H1 (cell line): ENCODE data around the gene IL1A. TPM values are rescaled to one million over a fixed set of nuclear protein-coding genes. Genes with fewer than 3 reads are reported as not detected.

Source experiments
- CTCF ChIA-PET: fragments of 300-600 bp; sonication (Branson Sonifier 250); formaldehyde crosslinking; loops from one replicate; lab custom pipeline; 2021; ENCODE audit not compliant: partially characterized antibody; lab: Charles Lee
- POLR2A ChIA-PET: fragments of 300-600 bp; sonication (Branson Sonifier 250); formaldehyde crosslinking; loops from one replicate; lab custom pipeline; 2021; ENCODE audit warnings: inconsistent platforms; ENCODE audit not compliant: partially characterized antibody; lab: Charles Lee
- DNase-seq, 2 experiments: peaks; one replicate each; pipeline versions ENCODE4 v3.0.0 to v3.0.0-alpha.2; 2010 to 2022; ENCODE audit warnings: low spot score in 2 of 2, low read depth in 1 of 2, mixed read lengths in 1 of 2
- FAIRE-seq: peaks from 2 replicates; lab custom pipeline; 2011; peaks lifted over from hg19 to GRCh38; lab: Jason Lieb, UNC
- H2AFZ ChIP-seq: 2 replicates; pipeline ENCODE4 v1.8.1; 2012; ENCODE audit warnings: low read length, inconsistent platforms
- H2AK5ac ChIP-seq: 2 replicates; pipeline ENCODE4 v1.6.1; 2013; ENCODE audit warnings: low read depth, low read length
- H2BK120ac ChIP-seq: replicated peaks from 2 replicates; pipeline ENCODE3; 2013; ENCODE audit warnings: low read depth, low read length, inconsistent platforms
- H2BK12ac ChIP-seq: 2 replicates; pipeline ENCODE4 v1.6.1; 2013; ENCODE audit warnings: low read depth, low read length
- H2BK15ac ChIP-seq: 2 replicates; pipeline ENCODE4 v1.6.1; 2013; ENCODE audit warnings: low read length
- H2BK20ac ChIP-seq: 2 replicates; pipeline ENCODE4 v1.6.1; 2013; ENCODE audit warnings: low read length
- H2BK5ac ChIP-seq: 2 replicates; pipeline ENCODE4 v1.6.1; 2013; ENCODE audit warnings: low read depth, low read length
- H3K14ac ChIP-seq: 2 replicates; pipeline ENCODE4 v1.6.1; 2013; ENCODE audit warnings: inconsistent platforms; ENCODE audit not compliant: insufficient read length
- H3K18ac ChIP-seq: 2 replicates; pipeline ENCODE4 v1.6.1; 2013; ENCODE audit warnings: low read length; ENCODE audit errors: extremely low read depth
- H3K23ac ChIP-seq: 2 replicates; pipeline ENCODE4 v1.6.1; 2013; ENCODE audit warnings: inconsistent platforms; ENCODE audit not compliant: insufficient read length
- H3K23me2 ChIP-seq: 2 replicates; pipeline ENCODE4 v1.6.1; 2013; ENCODE audit warnings: low read depth, low read length
- H3K27ac ChIP-seq: 2 replicates; pipeline ENCODE4 v1.6.1; 2011; ENCODE audit warnings: low read depth, low read length, inconsistent platforms
- H3K27me3 ChIP-seq, 4 experiments: replicated peaks in 1 of 4; 1 replicate in 1 of 4; 2 replicates in 3 of 4; pipeline versions ENCODE4 v1.6.1 to v1.8.1; 2011 to 2013; ENCODE audit warnings: low read length in 3 of 4, mild to moderate bottlenecking in 3 of 4, inconsistent platforms in 2 of 4, mixed read lengths in 2 of 4, moderate library complexity in 1 of 4; ENCODE audit not compliant: control insufficient read depth in 3 of 4, insufficient read depth in 3 of 4; ENCODE audit errors: extremely low read depth in 1 of 4
- H3K36me3 ChIP-seq, 4 experiments: 2 replicates each; pipeline versions ENCODE4 v1.6.1 to v1.8.1; 2011 to 2013; ENCODE audit warnings: mild to moderate bottlenecking in 4 of 4, low read length in 3 of 4, moderate library complexity in 2 of 4, control low read depth in 1 of 4, inconsistent platforms in 1 of 4; ENCODE audit not compliant: insufficient read depth in 4 of 4, control insufficient read depth in 2 of 4
- H3K4ac ChIP-seq: replicated peaks from 2 replicates; pipeline ENCODE3; 2013; ENCODE audit warnings: low read length, low read depth, mixed read lengths, inconsistent platforms; ENCODE audit not compliant: insufficient read length
- H3K4me1 ChIP-seq, 4 experiments: replicated peaks in 1 of 4; 1 replicate in 1 of 4; 2 replicates in 3 of 4; pipeline versions ENCODE4 v1.6.1 to v1.8.1; 2011 to 2013; ENCODE audit warnings: low read length in 3 of 4, inconsistent platforms in 2 of 4, mixed read lengths in 1 of 4; ENCODE audit not compliant: insufficient read depth in 4 of 4, control insufficient read depth in 3 of 4
- H3K4me2 ChIP-seq, 2 experiments: 2 replicates each; pipeline versions ENCODE4 v1.6.1 to v1.8.1; 2011 to 2013; ENCODE audit warnings: low read depth in 2 of 2, low read length in 2 of 2, control low read depth in 1 of 2, inconsistent platforms in 1 of 2, mild to moderate bottlenecking in 1 of 2; ENCODE audit not compliant: insufficient read depth in 1 of 2
- H3K4me3 ChIP-seq, 4 experiments: fragments of 200-600, 300-600 bp in 1 of 4; sonication (generic), shearing (Covaris generic), sonication (Bioruptor Twin) in 1 of 4; 2 replicates each; pipeline versions ENCODE4 v1.5.1 to v1.8.1; 2011 to 2016; ENCODE audit warnings: low read length in 4 of 4, low read depth in 3 of 4, control low read depth in 2 of 4, inconsistent platforms in 2 of 4, mild to moderate bottlenecking in 2 of 4, mixed read lengths in 1 of 4, moderate library complexity in 1 of 4; ENCODE audit not compliant: insufficient read depth in 2 of 4; ENCODE audit errors: extremely low read depth in 1 of 4
- H3K56ac ChIP-seq: replicated peaks from 2 replicates; pipeline ENCODE3; 2013; ENCODE audit warnings: low read depth, mild to moderate bottlenecking, mixed read lengths, low read length, inconsistent platforms; ENCODE audit not compliant: insufficient read length
- H3K79me1 ChIP-seq: 2 replicates; pipeline ENCODE4 v1.6.1; 2013; ENCODE audit warnings: low read depth, low read length, control low read depth
- H3K79me2 ChIP-seq, 2 experiments: 2 replicates each; pipeline versions ENCODE4 v1.6.1 to v1.8.1; 2012 to 2013; ENCODE audit warnings: low read length in 2 of 2, mild to moderate bottlenecking in 2 of 2, inconsistent platforms in 1 of 2; ENCODE audit not compliant: insufficient read depth in 2 of 2, control insufficient read depth in 1 of 2
- H3K9ac ChIP-seq, 4 experiments: replicated peaks in 1 of 4; 1 replicate in 1 of 4; 2 replicates in 3 of 4; pipeline versions ENCODE4 v1.6.1 to v1.8.1; 2011 to 2013; ENCODE audit warnings: low read depth in 3 of 4, low read length in 3 of 4, control low read depth in 2 of 4, mild to moderate bottlenecking in 2 of 4, moderate library complexity in 2 of 4, inconsistent platforms in 1 of 4; ENCODE audit errors: extremely low read depth in 1 of 4
- H3K9me3 ChIP-seq, 2 experiments: 2 replicates each; pipeline versions ENCODE4 v1.6.1 to v1.8.1; 2012 to 2013; ENCODE audit warnings: mild to moderate bottlenecking in 2 of 2, moderate library complexity in 2 of 2, control low read depth in 1 of 2, inconsistent platforms in 1 of 2, low read depth in 1 of 2, low read length in 1 of 2, mixed read lengths in 1 of 2; ENCODE audit not compliant: insufficient read depth in 2 of 2
- H4K20me1 ChIP-seq, 2 experiments: replicated peaks in 1 of 2; 2 replicates each; pipeline versions ENCODE3 to v1.8.1; 2011 to 2013; ENCODE audit warnings: inconsistent platforms in 2 of 2, low read length in 2 of 2, mild to moderate bottlenecking in 1 of 2; ENCODE audit not compliant: insufficient read depth in 2 of 2, control insufficient read depth in 1 of 2
- H4K5ac ChIP-seq: 2 replicates; pipeline ENCODE4 v1.6.1; 2013; ENCODE audit warnings: low read length, low read depth, mixed read lengths, inconsistent platforms; ENCODE audit not compliant: insufficient read length
- H4K8ac ChIP-seq: 2 replicates; pipeline ENCODE4 v1.8.0; 2013; ENCODE audit warnings: mild to moderate bottlenecking, moderate library complexity, low read length, inconsistent platforms; ENCODE audit not compliant: insufficient read depth; ENCODE audit errors: extremely low read depth
- H4K91ac ChIP-seq: replicated peaks from 2 replicates; pipeline ENCODE3; 2013; ENCODE audit warnings: low read length, mixed read lengths, inconsistent platforms; ENCODE audit not compliant: insufficient read length
- BRCA1 ChIP-seq: IDR thresholded peaks from 2 replicates; pipeline ENCODE4 v1.6.1; 2012; ENCODE audit warnings: low read depth, low read length, improper control_type of control experiment
- CHD2 ChIP-seq: IDR thresholded peaks from 2 replicates; pipeline ENCODE4 v1.6.1; 2012; ENCODE audit warnings: low read length, improper control_type of control experiment
- KDM1A ChIP-seq: fragments of 200-600, 300-600 bp; sonication (generic); IDR thresholded peaks from 2 replicates; pipeline ENCODE4 v1.7.1; 2016; ENCODE audit warnings: mild to moderate bottlenecking, low read length, borderline replicate concordance
- KDM5A ChIP-seq: fragments of 200-600 bp; IDR thresholded peaks from 2 replicates; pipeline ENCODE4 v1.7.1; 2012; ENCODE audit warnings: mild to moderate bottlenecking, low read length, inconsistent platforms, mixed read lengths
- NRF1 ChIP-seq: IDR thresholded peaks from 2 replicates; pipeline ENCODE4 v1.6.1; 2011; ENCODE audit warnings: mild to moderate bottlenecking, low read depth, low read length, improper control_type of control experiment
- PHF8 ChIP-seq: fragments of 200-600 bp; sonication (generic); conservative IDR thresholded peaks from 2 replicates; pipeline ENCODE4 v1.7.1; 2012; ENCODE audit warnings: low read depth, mild to moderate bottlenecking, inconsistent platforms, low read length, moderate library complexity
- POU5F1 ChIP-seq: IDR thresholded peaks from 2 replicates; pipeline ENCODE4 v1.6.1; 2011; ENCODE audit warnings: low read depth, mild to moderate bottlenecking, low read length, moderate library complexity
- RXRA ChIP-seq: IDR thresholded peaks from 2 replicates; pipeline ENCODE4 v1.6.1; 2011; ENCODE audit warnings: low read depth, mild to moderate bottlenecking, low read length, moderate library complexity; ENCODE audit not compliant: insufficient read depth
- SIN3A ChIP-seq, 2 experiments: IDR thresholded peaks in 1 of 2; conservative IDR thresholded peaks in 1 of 2; 2 replicates each; pipeline ENCODE4 v1.6.1; 2011 to 2012; ENCODE audit warnings: low read length in 2 of 2, improper control_type of control experiment in 1 of 2, low read depth in 1 of 2, mild to moderate bottlenecking in 1 of 2
- SIRT6 ChIP-seq: IDR thresholded peaks from one replicate; pipeline ENCODE4 v1.7.1; 2012; ENCODE audit warnings: low read length, inconsistent platforms
- TBP ChIP-seq: IDR thresholded peaks from 2 replicates; pipeline ENCODE4 v1.6.1; 2011; ENCODE audit warnings: low read depth, low read length, improper control_type of control experiment
- WGBS, 2 experiments: shearing (Covaris generic) in 1 of 2; methylation state at CpG; one replicate each; pipeline versions ENCODE4 v1.1.6 to v1.1.7; 2013 to 2015; ENCODE audit warnings: low lambda C conversion rate in 2 of 2, mixed read lengths in 2 of 2, inconsistent platforms in 1 of 2, low coverage in 1 of 2, missing lambda C conversion rate in 1 of 2; ENCODE audit not compliant: insufficient replicate concordance in 2 of 2, insufficient coverage in 1 of 2, insufficient read length in 1 of 2; ENCODE audit errors: extremely low coverage in 1 of 2, missing lambda C conversion rate in 1 of 2; 5-methylcytosine and 5-hydroxymethylcytosine counted together
- polyA plus RNA-seq, 7 experiments: library from polyadenylated mRNA; depleted of rRNA in 3 of 7; stranded (reverse) in 5 of 7; unstranded in 2 of 7; fragments of >200 nt in 5 of 7; fragments of 200-250 nt in 2 of 7; gene quantifications; 1 replicate in 5 of 7; 2 replicates in 1 of 7; 4 replicates in 1 of 7; pipeline versions ENCODE4 v1.2.1 to v1.2.3, GENCODE V29; 2011 to 2013; ENCODE audit warnings: missing spikeins in 2 of 7, mixed read lengths in 2 of 7
- total RNA-seq: library from RNA; stranded (reverse); fragmentation: NEBNext Ultra II Directional; extraction: Animal tissue kit (Norgen Biotek cat#: 25700); gene quantifications from 2 replicates; pipeline ENCODE4 v1.2.1, GENCODE V29; 2021
- TF ChIP-seq, protein P1 (sequence below): IDR thresholded peaks from 2 replicates; pipeline ENCODE4 v1.6.1; 2011; ENCODE audit warnings: low read depth, mild to moderate bottlenecking, low read length; ENCODE audit not compliant: insufficient read depth

Gene IL1A
- total and polyA plus RNA-seq, 2 of the 8 experiments (the other 6 are each of a cell fraction or from before 2014, with no cell fraction given) = 0.32 to 0.74 TPM

GRCh38 chr2:112830682-112831512 lies 46.6 kb upstream of the IL1A start:
- Histone ChIP-seq H2BK20ac (no peak overlapping the region), H3K4me2 (no peak overlapping the region), H3K36me3 (no peaks in the 10 kb centered on the region), H3K79me2 (no peaks in the 10 kb centered on the region), H2BK120ac (no peak overlapping the region), H4K8ac (no peak overlapping the region), H3K79me1 (no peaks in the 10 kb centered on the region), H2BK15ac (no peak overlapping the region), H4K5ac (no peak overlapping the region), H3K27me3 (no peaks in the 10 kb centered on the region), H3K23ac (no peak overlapping the region), H2AK5ac (no peak overlapping the region), H4K91ac (no peak overlapping the region), H2BK5ac (no peak overlapping the region), H3K9ac (no peak overlapping the region), H2AFZ (no peak overlapping the region), H3K27ac (no peak overlapping the region), H3K14ac (no peak overlapping the region), H3K4me1 (peaks cover 0 to 2% (median under 1%) of the 10 kb centered on the region in 4 experiments; a peak in 1 of 7 replicates), H3K9me3 (0 out of 4 replicates have a peak, but pooled peaks cover 0 to 4% of the 10 kb centered on the region in 2 experiments), H3K4me3 (no peak overlapping the region), H3K18ac (no peak overlapping the region), H3K56ac (no peak overlapping the region), H2BK12ac (no peak overlapping the region), H4K20me1 (no peaks in the 10 kb centered on the region), H3K23me2 (no peaks in the 10 kb centered on the region), H3K4ac (no peak overlapping the region)
- ChIA-PET POLR2A (interaction anchor here (0.6 kb wide), 1 partner anchor 12 kb away, joined by 3 read pairs; no protein-coding TSS in a partner anchor), CTCF (interaction anchor here (0.7 to 1.6 kb wide), 2 partner anchors 53 to 55 kb away, joined by 3 read pairs; no protein-coding TSS in a partner anchor)
- no peak for DNase-seq
- no peak for FAIRE-seq
- WGBS, 2 experiments = 75% methylated on average over 5 of the region's 5 CpGs; no CpG with 5 or more reads in 1 of the 2 experiments
- TF ChIP-seq SIRT6 (no peak), NRF1 (no peak), KDM5A (no peak), BRCA1 (no peak), CHD2 (no peak), KDM1A (no peak), SIN3A (conservative IDR thresholded peaks at IDR 0.05 in 1 of 2, IDR thresholded peaks at IDR 0.05 in 1 of 2; ENCODE audit: low read depth in 1 of 2, low read length in 2 of 2) (no peak), TBP (no peak), RXRA (no peak), POU5F1 (no peak), PHF8 (no peak)
- TF ChIP-seq, protein P1, sequence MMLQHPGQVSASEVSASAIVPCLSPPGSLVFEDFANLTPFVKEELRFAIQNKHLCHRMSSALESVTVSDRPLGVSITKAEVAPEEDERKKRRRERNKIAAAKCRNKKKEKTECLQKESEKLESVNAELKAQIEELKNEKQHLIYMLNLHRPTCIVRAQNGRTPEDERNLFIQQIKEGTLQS = no peak
